Endodermal cell (in vitro differentiated cells): ENCODE measurements around the gene CADM1. TPM values are rescaled to one million over a fixed set of nuclear protein-coding genes. Genes with fewer than 3 reads are reported as not detected.

Source experiments
- DNase-seq: peaks from one replicate; pipeline ENCODE4 v3.0.0-alpha.2; 2017
- H3K27ac ChIP-seq: 2 replicates; pipeline ENCODE4 v1.5.1; 2013; ENCODE audit warnings: mild to moderate bottlenecking, low read depth, low read length, moderate library complexity
- H3K27me3 ChIP-seq: 2 replicates; pipeline ENCODE4 v1.6.1; 2013; ENCODE audit warnings: mild to moderate bottlenecking, low read length, moderate library complexity; ENCODE audit not compliant: insufficient read depth, control insufficient read depth, poor library complexity, severe bottlenecking
- H3K36me3 ChIP-seq: 2 replicates; pipeline ENCODE4 v1.7.0; 2013; ENCODE audit warnings: mild to moderate bottlenecking, low read length, moderate library complexity; ENCODE audit not compliant: control insufficient read depth, insufficient read depth
- H3K4me1 ChIP-seq: one replicate; pipeline ENCODE4 v1.7.0; 2013; ENCODE audit warnings: low read length; ENCODE audit not compliant: control insufficient read depth, insufficient read depth
- H3K4me3 ChIP-seq: 2 replicates; pipeline ENCODE4 v1.5.1; 2013; ENCODE audit warnings: mild to moderate bottlenecking, low read length, moderate library complexity
- H3K9ac ChIP-seq: 2 replicates; pipeline ENCODE4 v1.6.1; 2013; ENCODE audit warnings: mild to moderate bottlenecking, low read length, moderate library complexity; ENCODE audit not compliant: poor library complexity, severe bottlenecking; ENCODE audit errors: extremely low read depth
- H3K9me3 ChIP-seq: 2 replicates; pipeline ENCODE4 v1.6.1; 2013; ENCODE audit warnings: mild to moderate bottlenecking, low read length, moderate library complexity; ENCODE audit not compliant: control insufficient read depth
- H3K27ac Mint-ChIP-seq: 2 replicates; pipeline ENCODE4 v1.8.0; 2020; ENCODE audit warnings: mixed read lengths
- H3K27me3 Mint-ChIP-seq: 2 replicates; pipeline ENCODE4 v1.8.0; 2021; ENCODE audit warnings: mild to moderate bottlenecking, mixed read lengths; ENCODE audit not compliant: insufficient read depth
- H3K36me3 Mint-ChIP-seq: 2 replicates; pipeline ENCODE4 v1.8.0; 2020; ENCODE audit warnings: low read depth, mixed read lengths
- H3K4me1 Mint-ChIP-seq: 2 replicates; pipeline ENCODE4 v1.8.0; 2020; ENCODE audit warnings: mixed read lengths
- H3K4me3 Mint-ChIP-seq: 2 replicates; pipeline ENCODE4 v1.8.0; 2020; ENCODE audit warnings: mild to moderate bottlenecking, moderate library complexity, mixed read lengths
- H3K9me3 Mint-ChIP-seq: 2 replicates; pipeline ENCODE4 v1.8.0; 2020; ENCODE audit warnings: mild to moderate bottlenecking, mixed read lengths
- WGBS, 2 experiments: methylation state at CpG; one replicate each; pipeline versions ENCODE4 v1.1.5 to v1.1.7; 2013; ENCODE audit warnings: missing lambda C conversion rate in 2 of 2, mixed read lengths in 1 of 2; ENCODE audit not compliant: insufficient coverage in 1 of 2, insufficient read length in 1 of 2; 5-methylcytosine and 5-hydroxymethylcytosine counted together
- total RNA-seq, 2 donors: library from RNA; stranded (reverse); fragmentation: NEBNext Ultra II Directional in 1 of 2; extraction: Animal tissue kit (Norgen Biotek cat#: 25700) in 1 of 2; gene quantifications; 2 replicates in 1 of 2; 3 replicates in 1 of 2; pipeline ENCODE4 v1.2.1, GENCODE V29; 2021
- TF ChIP-seq, protein P1 (sequence below): fragments of 200-600 bp; sonication (generic); conservative IDR thresholded peaks from 2 replicates; pipeline ENCODE4 v1.5.0; 2021; ENCODE audit warnings: antibody characterized with exemption, mild to moderate bottlenecking

Gene CADM1
- total RNA-seq, 2 donors from 2014 or later = 76.3 to 88.2 TPM

DNA sequence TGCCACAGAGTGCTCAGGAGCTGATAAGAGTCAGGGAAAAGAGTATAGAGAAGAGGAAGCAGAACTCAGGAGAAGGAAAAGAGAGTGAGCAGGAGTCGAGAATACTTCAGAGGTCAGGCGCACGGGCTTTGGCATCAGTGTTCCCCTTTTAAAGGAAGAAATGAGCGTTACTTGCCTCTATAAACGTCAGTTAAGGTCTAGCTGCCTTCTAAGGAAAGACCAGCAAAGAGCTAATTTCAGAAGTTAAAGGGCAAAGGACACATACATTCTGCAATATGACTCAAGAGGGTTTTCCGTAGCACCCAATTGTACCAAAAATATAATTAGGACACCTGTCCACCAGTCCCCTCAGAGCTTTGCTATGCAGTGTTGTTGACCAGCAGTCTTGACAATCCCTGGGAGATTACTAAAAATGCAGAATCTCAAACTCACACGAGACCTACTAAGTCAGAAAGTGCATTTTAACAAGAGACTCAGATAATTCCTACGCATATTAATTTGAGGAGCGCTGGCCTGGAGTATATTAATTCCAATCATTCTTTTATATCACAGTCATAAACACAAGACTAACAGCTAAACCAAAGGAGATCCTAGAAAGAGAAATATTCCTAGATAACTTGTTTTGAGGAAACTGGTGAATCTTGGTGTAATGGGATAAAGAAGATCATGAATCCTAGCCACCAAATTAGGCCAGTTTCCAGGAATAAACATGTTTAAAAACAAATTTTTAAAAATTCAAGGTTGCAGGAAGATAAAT is 249.0 kb downstream of the CADM1 start:
- TF ChIP-seq, protein P1, sequence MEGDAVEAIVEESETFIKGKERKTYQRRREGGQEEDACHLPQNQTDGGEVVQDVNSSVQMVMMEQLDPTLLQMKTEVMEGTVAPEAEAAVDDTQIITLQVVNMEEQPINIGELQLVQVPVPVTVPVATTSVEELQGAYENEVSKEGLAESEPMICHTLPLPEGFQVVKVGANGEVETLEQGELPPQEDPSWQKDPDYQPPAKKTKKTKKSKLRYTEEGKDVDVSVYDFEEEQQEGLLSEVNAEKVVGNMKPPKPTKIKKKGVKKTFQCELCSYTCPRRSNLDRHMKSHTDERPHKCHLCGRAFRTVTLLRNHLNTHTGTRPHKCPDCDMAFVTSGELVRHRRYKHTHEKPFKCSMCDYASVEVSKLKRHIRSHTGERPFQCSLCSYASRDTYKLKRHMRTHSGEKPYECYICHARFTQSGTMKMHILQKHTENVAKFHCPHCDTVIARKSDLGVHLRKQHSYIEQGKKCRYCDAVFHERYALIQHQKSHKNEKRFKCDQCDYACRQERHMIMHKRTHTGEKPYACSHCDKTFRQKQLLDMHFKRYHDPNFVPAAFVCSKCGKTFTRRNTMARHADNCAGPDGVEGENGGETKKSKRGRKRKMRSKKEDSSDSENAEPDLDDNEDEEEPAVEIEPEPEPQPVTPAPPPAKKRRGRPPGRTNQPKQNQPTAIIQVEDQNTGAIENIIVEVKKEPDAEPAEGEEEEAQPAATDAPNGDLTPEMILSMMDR = no peak
- Mint-ChIP-seq H3K4me3 (no peak overlapping the region), H3K4me1 (peaks cover 66% of the 10 kb centered on the region), H3K27ac (peak overlapping the region; percentile 74), H3K27me3 (no peaks in the 10 kb centered on the region), H3K9me3 (no peaks in the 10 kb centered on the region), H3K36me3 (peaks cover 2% of the 10 kb centered on the region)
- Histone ChIP-seq H3K4me1 (peaks cover 4% of the 10 kb centered on the region), H3K36me3 (no peaks in the 10 kb centered on the region), H3K4me3 (peak overlapping the region; percentile 1), H3K9ac (no peak overlapping the region), H3K27ac (no peak overlapping the region), H3K27me3 (no peaks in the 10 kb centered on the region), H3K9me3 (no peaks in the 10 kb centered on the region)
- DNase-seq = no peak
- 74 to 76% methylated on average over 8 to 9 of the region's 9 CpGs for WGBS, 2 experiments

DNA sequence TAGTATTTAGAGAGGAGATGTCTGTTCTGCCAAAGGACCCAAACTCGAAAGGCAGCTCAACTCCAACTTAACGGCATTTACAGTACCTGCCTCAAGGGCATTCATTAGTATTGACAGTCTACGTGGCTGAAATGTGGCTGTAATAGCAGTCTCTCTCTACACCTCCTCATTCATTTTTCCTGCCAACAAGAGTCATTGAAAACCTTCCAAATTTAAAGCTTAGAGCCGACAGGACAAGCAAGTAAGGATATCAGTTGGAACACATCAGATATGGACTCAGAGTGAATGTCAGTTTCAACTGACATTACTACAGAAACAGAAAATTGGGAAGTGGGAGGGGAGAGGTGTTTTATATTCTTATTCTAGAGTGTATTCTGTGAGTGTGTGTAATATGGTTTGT is 253.1 kb downstream of the CADM1 start:
- Histone ChIP-seq H3K4me1 (peaks cover 13% of the 10 kb centered on the region), H3K36me3 (no peaks in the 10 kb centered on the region), H3K9me3 (no peaks in the 10 kb centered on the region), H3K27ac (no peak overlapping the region), H3K27me3 (no peaks in the 10 kb centered on the region), H3K4me3 (no peak overlapping the region), H3K9ac (no peak overlapping the region)
- H3K9me3 Mint-ChIP-seq = no peaks in the 10 kb centered on the region
- no peaks in the 10 kb centered on the region for H3K36me3 Mint-ChIP-seq
- no peak overlapping the region for H3K27ac Mint-ChIP-seq
- DNase-seq = no peak
- TF ChIP-seq, protein P1 = no peak
- H3K4me3 Mint-ChIP-seq = no peak overlapping the region
- H3K4me1 Mint-ChIP-seq = peaks cover 70% of the 10 kb centered on the region
- 88 to 100% methylated on average over 4 of the region's 4 CpGs for WGBS, 2 experiments
- H3K27me3 Mint-ChIP-seq = no peaks in the 10 kb centered on the region

DNA sequence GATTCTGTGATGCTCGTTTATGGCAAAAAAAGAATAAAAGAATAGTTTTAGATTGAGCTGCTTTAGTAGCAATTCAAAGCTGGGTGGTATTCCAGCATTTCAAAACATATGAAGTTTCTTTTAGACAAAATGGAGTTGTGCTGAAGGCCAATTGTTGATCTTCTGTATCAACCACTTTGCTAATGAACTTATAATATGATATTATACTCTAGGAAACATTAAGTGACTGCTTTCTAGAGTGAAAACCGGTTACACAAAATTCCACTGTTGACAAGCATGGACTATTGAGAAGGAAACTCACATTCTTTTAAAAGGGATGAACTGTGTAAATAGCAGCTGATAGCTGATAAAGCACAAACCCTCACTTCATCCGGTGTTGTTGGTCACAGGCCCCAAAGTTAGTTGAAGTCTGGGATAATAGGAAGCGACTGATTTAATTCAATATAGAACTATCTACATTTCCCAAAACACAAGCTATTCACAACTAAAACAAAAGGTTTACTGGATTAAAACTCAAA is 255.1 kb downstream of the CADM1 start:
- H3K9me3 Mint-ChIP-seq = no peaks in the 10 kb centered on the region
- H3K4me3 ChIP-seq = no peak overlapping the region
- no peaks in the 10 kb centered on the region for H3K27me3 Mint-ChIP-seq
- H3K4me3 Mint-ChIP-seq = no peak overlapping the region
- peaks cover 53% of the 10 kb centered on the region for H3K4me1 Mint-ChIP-seq
- no peak overlapping the region for H3K9ac ChIP-seq
- no peaks in the 10 kb centered on the region for H3K36me3 ChIP-seq
- peaks cover 13% of the 10 kb centered on the region for H3K4me1 ChIP-seq
- peak overlapping the region; percentile 46 for H3K27ac Mint-ChIP-seq
- TF ChIP-seq, protein P1 = no peak
- no peak for DNase-seq
- H3K27me3 ChIP-seq = no peaks in the 10 kb centered on the region
- no peak overlapping the region for H3K27ac ChIP-seq
- H3K36me3 Mint-ChIP-seq = no peaks in the 10 kb centered on the region
- WGBS, 2 experiments = 73 to 100% methylated on average over 1 to 4 of the region's 4 CpGs
- no peaks in the 10 kb centered on the region for H3K9me3 ChIP-seq
